Mucosa of rectum (tissue), 2 donors: ENCODE measurements around the gene PIK3R5.
"Not testable (repeated sequence)": the region's sequence is repeated elsewhere in the genome, so short reads cannot be mapped to it uniquely, and the experiment has no call there.

ENCODE experiments used
- H3K27ac ChIP-seq, 2 donors: one replicate each; pipeline ENCODE4 v1.7.0; 2013; ENCODE audit warnings: inconsistent platforms in 2 of 2, low read depth in 2 of 2, low read length in 2 of 2
- H3K27me3 ChIP-seq, 2 donors: one replicate each; pipeline ENCODE4 v1.7.0; 2013; ENCODE audit warnings: low read length in 2 of 2; ENCODE audit not compliant: control insufficient read depth in 2 of 2, insufficient read depth in 2 of 2
- H3K36me3 ChIP-seq, 2 donors: one replicate each; pipeline ENCODE4 v1.7.0; 2013; ENCODE audit warnings: low read length in 2 of 2; ENCODE audit not compliant: control insufficient read depth in 2 of 2, insufficient read depth in 2 of 2
- H3K4me1 ChIP-seq, 2 donors: one replicate each; pipeline ENCODE4 v1.7.0; 2013; ENCODE audit warnings: low read length in 2 of 2, mild to moderate bottlenecking in 1 of 2; ENCODE audit not compliant: control insufficient read depth in 2 of 2, insufficient read depth in 2 of 2
- H3K4me3 ChIP-seq, 2 donors: one replicate each; pipeline ENCODE4 v1.7.0; 2013; ENCODE audit warnings: low read length in 2 of 2
- H3K9ac ChIP-seq, 2 donors: one replicate each; pipeline ENCODE4 v1.7.0; 2013; ENCODE audit warnings: low read length in 2 of 2, low read depth in 1 of 2, mild to moderate bottlenecking in 1 of 2
- H3K9me3 ChIP-seq, 2 donors: one replicate each; pipeline ENCODE4 v1.7.0; 2013; ENCODE audit warnings: low read length in 2 of 2; ENCODE audit not compliant: control insufficient read depth in 2 of 2
- donor health status: healthy.
- donor health status: Normal muscosa, but diverticular disease.

Gene PIK3R5

GRCh38 chr17:8986295-8986694 is 20.8 kb upstream of the PIK3R5 start:
- Histone ChIP-seq H3K27me3 (no peaks in the 10 kb centered on the region), H3K9me3 (peaks cover 0 to 2% of the 10 kb centered on the region in 2 donors), H3K9ac (no peak overlapping the region), H3K4me1 (no peaks in the 10 kb centered on the region), H3K27ac (no peak overlapping the region), H3K4me3 (no peak overlapping the region), H3K36me3 (no peaks in the 10 kb centered on the region)

- Histone ChIP-seq H3K36me3 (no peaks in the 10 kb centered on the region), H3K9me3 (peaks cover 0 to 2% of the 10 kb centered on the region in 2 donors), H3K9ac (no peak overlapping the region), H3K27me3 (no peaks in the 10 kb centered on the region), H3K27ac (no peak overlapping the region), H3K4me1 (no peaks in the 10 kb centered on the region), H3K4me3 (no peak overlapping the region)
Measured at GRCh38 chr17:8985054-8985701, 19.7 kb upstream of the PIK3R5 start.

- H3K9me3 ChIP-seq, H3K27me3 ChIP-seq, H3K9ac ChIP-seq, H3K4me1 ChIP-seq, H3K4me3 ChIP-seq, H3K36me3 ChIP-seq, H3K27ac ChIP-seq: not testable (repeated sequence)
Measured at GRCh38 chr17:8984225-8984624, 18.7 kb upstream of the PIK3R5 start.

- Histone ChIP-seq H3K4me3 (no peak overlapping the region), H3K9me3 (peaks cover 0 to 2% of the 10 kb centered on the region in 2 donors), H3K36me3 (no peaks in the 10 kb centered on the region), H3K9ac (no peak overlapping the region), H3K27ac (no peak overlapping the region), H3K4me1 (no peaks in the 10 kb centered on the region), H3K27me3 (no peaks in the 10 kb centered on the region)
Measured at GRCh38 chr17:8981443-8981842, 15.9 kb upstream of the PIK3R5 start.

- Histone ChIP-seq H3K27me3 (no peaks in the 10 kb centered on the region), H3K9me3 (no peaks in the 10 kb centered on the region), H3K36me3 (no peaks in the 10 kb centered on the region), H3K27ac (no peak overlapping the region), H3K4me3 (no peak overlapping the region), H3K9ac (no peak overlapping the region), H3K4me1 (no peaks in the 10 kb centered on the region)
Measured at GRCh38 chr17:8979715-8980114, 14.2 kb upstream of the PIK3R5 start.

GRCh38 chr17:8976638-8977037 is 11.1 kb upstream of the PIK3R5 start:
- H3K27me3 ChIP-seq: no peaks in the 10 kb centered on the region
- no peaks in the 10 kb centered on the region for H3K4me1 ChIP-seq
- no peak overlapping the region for H3K4me3 ChIP-seq
- no peaks in the 10 kb centered on the region for H3K36me3 ChIP-seq
- H3K27ac ChIP-seq: no peak overlapping the region
- no peaks in the 10 kb centered on the region for H3K9me3 ChIP-seq
- no peak overlapping the region for H3K9ac ChIP-seq

- H3K4me1 ChIP-seq: no peaks in the 10 kb centered on the region
- H3K4me3 ChIP-seq: no peak overlapping the region
- H3K36me3 ChIP-seq: no peaks in the 10 kb centered on the region
- no peak overlapping the region for H3K9ac ChIP-seq
- H3K27me3 ChIP-seq: no peaks in the 10 kb centered on the region
- no peak overlapping the region for H3K27ac ChIP-seq
- no peaks in the 10 kb centered on the region for H3K9me3 ChIP-seq
Measured at GRCh38 chr17:8975091-8975725, 9.7 kb upstream of the PIK3R5 start.

GRCh38 chr17:8969901-8970300 is 4.4 kb upstream of the PIK3R5 start:
- Histone ChIP-seq H3K4me3 (no peak overlapping the region), H3K9ac (no peak overlapping the region), H3K4me1 (no peaks in the 10 kb centered on the region), H3K36me3 (no peaks in the 10 kb centered on the region), H3K9me3 (no peaks in the 10 kb centered on the region), H3K27me3 (no peaks in the 10 kb centered on the region), H3K27ac (no peak overlapping the region)

GRCh38 chr17:8968503-8968902 is 3.0 kb upstream of the PIK3R5 start:
- Histone ChIP-seq H3K27me3 (peaks cover 0 to 3% of the 10 kb centered on the region in 2 donors), H3K4me3 (no peak overlapping the region), H3K9ac (no peak overlapping the region), H3K36me3 (no peaks in the 10 kb centered on the region), H3K9me3 (no peaks in the 10 kb centered on the region), H3K27ac (no peak overlapping the region), H3K4me1 (peaks cover 0 to 4% of the 10 kb centered on the region in 2 donors)

- Histone ChIP-seq H3K9me3 (no peaks in the 10 kb centered on the region), H3K9ac (no peak overlapping the region), H3K4me3 (no peak overlapping the region), H3K36me3 (no peaks in the 10 kb centered on the region), H3K4me1 (peaks cover 0 to 4% of the 10 kb centered on the region in 2 donors), H3K27ac (no peak overlapping the region), H3K27me3 (peaks cover 0 to 3% of the 10 kb centered on the region in 2 donors)
Measured at GRCh38 chr17:8967861-8968260, 2.4 kb upstream of the PIK3R5 start.
